Measurements from ENCODE around the gene FOXC1. TPM values are rescaled to one million over a fixed set of nuclear protein-coding genes. Genes with fewer than 3 reads are reported as not detected.

FOXC1 gene
- total RNA-seq, 1 experiment from 2014 or later, result not detected

- no peak overlapping the region for H3T11ph ChIP-seq (ENCODE audit: low read length)
Measured at GRCh38 chr6:1645466-1646185, 35.9 kb downstream of the FOXC1 start.

More at GRCh38 chr6:1645466-1646185, 35.9 kb downstream of the FOXC1 start:
- Histone ChIP-seq H2BK15ac (ENCODE audit: low read depth, low read length) (no peak overlapping the region), H3K23me2 (ENCODE audit: insufficient read length, low read depth, low read length, poor library complexity, severe bottlenecking) (no peaks in the 10 kb centered on the region), H2AFZ (ENCODE audit: low read length) (no peak overlapping the region), H2BK20ac (ENCODE audit: low read depth, low read length, poor library complexity, severe bottlenecking) (no peak overlapping the region), H3K56ac (ENCODE audit: insufficient read length, low read depth, low read length) (no peak overlapping the region), H2BK12ac (ENCODE audit: insufficient read length, low read depth, low read length) (no peak overlapping the region), H3K79me2 (ENCODE audit: insufficient read depth, low read length) (no peaks in the 10 kb centered on the region), H3K27ac (ENCODE audit: insufficient read length, low read depth, low read length) (no peak overlapping the region), H2BK5ac (ENCODE audit: insufficient read length, low read length) (no peak overlapping the region), H4K5ac (ENCODE audit: insufficient read length, low read depth, low read length) (no peak overlapping the region), H3K4ac (ENCODE audit: low read depth, low read length) (no peak overlapping the region), H3K14ac (ENCODE audit: insufficient read depth, low read length) (no peak overlapping the region), H4K8ac (replicated peaks; ENCODE audit: insufficient read length, low read depth, low read length) (no peak overlapping the region), H2AK5ac (ENCODE audit: insufficient read length, low read length) (no peak overlapping the region), H3K4me1 (ENCODE audit: insufficient read depth, low read length) (0 out of 2 replicates have a peak, but pooled peaks cover 2% of the 10 kb centered on the region), H3K23ac (ENCODE audit: insufficient read length, low read depth, low read length) (no peak overlapping the region), H3K27me3 (ENCODE audit: insufficient read depth, low read length) (0 out of 2 replicates have a peak, but pooled peaks cover 1% of the 10 kb centered on the region), H3K9ac (ENCODE audit: extremely low read depth, insufficient read length, low read length) (no peak overlapping the region), H3K79me1 (ENCODE audit: insufficient read depth, low read depth, low read length, poor library complexity, severe bottlenecking) (no peaks in the 10 kb centered on the region), H4K91ac (ENCODE audit: insufficient read length, low read depth, low read length) (no peak overlapping the region), H3K9me3 (ENCODE audit: control insufficient read depth, low read depth, low read length) (no peaks in the 10 kb centered on the region), H3K18ac (ENCODE audit: insufficient read length, low read depth, low read length) (no peak overlapping the region), H2BK120ac (ENCODE audit: low read depth, low read length, poor library complexity, severe bottlenecking) (no peak overlapping the region), H3K4me2 (ENCODE audit: insufficient read depth, insufficient read length, low read length) (no peak overlapping the region), H4K20me1 (ENCODE audit: control insufficient read depth, insufficient read depth, insufficient read length) (no peaks in the 10 kb centered on the region)
- TF ChIP-seq CTCF (conservative IDR thresholded peaks at IDR 0.05), result no peak
- H3K27me3 Mint-ChIP-seq (ENCODE audit: low read depth), result peaks cover 6% of the 10 kb centered on the region
- H3K36me3 Mint-ChIP-seq (ENCODE audit: insufficient read depth in 1 of 3, low read depth in 3 of 3), result no peaks in the 10 kb centered on the region; a peak in 1 of 7 replicates
- no peaks in the 10 kb centered on the region for H3K9me3 Mint-ChIP-seq
- no peak for DNase-seq
- no peak overlapping the region for H3K27ac Mint-ChIP-seq
- no peak overlapping the region for H3K4me3 Mint-ChIP-seq
- WGBS (ENCODE audit: extremely low coverage, insufficient read length, low lambda C conversion rate), result no CpG with 5 or more reads among the region's 14 CpGs
- H3K4me1 Mint-ChIP-seq, result peaks cover 16 to 18% of the 10 kb centered on the region in 2 experiments

Measured in H9 (cell line).